Activated naive CD4-positive, alpha-beta T cell treated with anti-CD3 and anti-CD28 coated beads for 36 hours (primary cell): ENCODE data around the gene DNASE2B. TPM values are rescaled to one million over a fixed set of nuclear protein-coding genes. Genes with fewer than 3 reads are reported as not detected.

Experiments
- CTCF ChIA-PET: fragments of 350-600 bp; sonication (Branson Sonifier 250); formaldehyde crosslinking; loops from one replicate; lab custom pipeline; 2021; ENCODE audit warnings: antibody characterized with exemption; lab: Charles Lee
- DNase-seq: peaks from one replicate; pipeline ENCODE4 v3.0.0-alpha.2; 2020
- H3K27ac Mint-ChIP-seq: one replicate; pipeline ENCODE4 v1.8.0; 2021; ENCODE audit warnings: mild to moderate bottlenecking, mixed read lengths
- H3K27me3 Mint-ChIP-seq: one replicate; pipeline ENCODE4 v1.8.0; 2021; ENCODE audit warnings: low read depth, mixed read lengths
- H3K36me3 Mint-ChIP-seq: one replicate; pipeline ENCODE4 v1.8.0; 2021; ENCODE audit warnings: low read depth, mixed read lengths
- H3K4me1 Mint-ChIP-seq: one replicate; pipeline ENCODE4 v1.8.0; 2021; ENCODE audit warnings: low read depth, mixed read lengths
- H3K4me3 Mint-ChIP-seq: one replicate; pipeline ENCODE4 v1.8.0; 2021; ENCODE audit warnings: mild to moderate bottlenecking, moderate library complexity, mixed read lengths
- H3K9me3 Mint-ChIP-seq: one replicate; pipeline ENCODE4 v1.8.0; 2021; ENCODE audit warnings: mixed read lengths
- intact Hi-C: fragments of 100-400 bp; cut with micrococcal nuclease; formaldehyde crosslinking; loops from one replicate; pipeline ENCODE4 v1.15.1; 2023
- total RNA-seq, 2 experiments: library from RNA; stranded (reverse); gene quantifications; one replicate each; pipeline ENCODE4 v1.2.3, GENCODE V29; 2021

DNASE2B gene
- total RNA-seq, 2 experiments from 2014 or later = not detected

DNA sequence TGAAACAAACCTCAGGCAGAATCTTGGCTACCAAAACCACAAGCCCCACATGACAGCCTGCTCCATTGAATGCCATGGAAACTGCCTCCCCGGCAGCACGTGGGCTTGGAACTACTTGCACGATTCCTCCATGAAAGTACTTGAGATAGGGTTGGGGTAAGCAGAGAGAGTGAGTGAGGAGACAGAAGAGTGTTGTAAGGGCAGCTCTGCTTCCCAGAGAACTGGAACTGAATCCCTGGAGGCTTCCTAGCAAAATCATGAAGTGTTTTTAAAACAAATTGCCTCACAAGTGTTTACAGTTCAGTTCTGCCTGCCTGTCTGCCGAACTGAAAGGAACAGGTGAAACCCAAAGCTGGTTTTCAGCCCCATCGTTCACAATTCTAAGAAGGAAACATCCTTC is 35.3 kb upstream of the DNASE2B start:
- DNase-seq = no peak
- H3K9me3 Mint-ChIP-seq = no peaks in the 10 kb centered on the region
- CTCF ChIA-PET = no interaction called here
- no peaks in the 10 kb centered on the region for H3K36me3 Mint-ChIP-seq
- no peak overlapping the region for H3K4me3 Mint-ChIP-seq
- peaks cover 8% of the 10 kb centered on the region for H3K4me1 Mint-ChIP-seq
- intact Hi-C loops = no loop called here
- no peak overlapping the region for H3K27ac Mint-ChIP-seq
- no peaks in the 10 kb centered on the region for H3K27me3 Mint-ChIP-seq

- no peaks in the 10 kb centered on the region for H3K9me3 Mint-ChIP-seq
- H3K36me3 Mint-ChIP-seq = no peaks in the 10 kb centered on the region
- CTCF ChIA-PET = no interaction called here
- peaks cover 8% of the 10 kb centered on the region for H3K4me1 Mint-ChIP-seq
- intact Hi-C loops = no loop called here
- H3K27me3 Mint-ChIP-seq = no peaks in the 10 kb centered on the region
- DNase-seq = no peak
- no peak overlapping the region for H3K4me3 Mint-ChIP-seq
- H3K27ac Mint-ChIP-seq = no peak overlapping the region
Observed at GRCh38 chr1:84363622-84364021, 34.7 kb upstream of the DNASE2B start.

DNA sequence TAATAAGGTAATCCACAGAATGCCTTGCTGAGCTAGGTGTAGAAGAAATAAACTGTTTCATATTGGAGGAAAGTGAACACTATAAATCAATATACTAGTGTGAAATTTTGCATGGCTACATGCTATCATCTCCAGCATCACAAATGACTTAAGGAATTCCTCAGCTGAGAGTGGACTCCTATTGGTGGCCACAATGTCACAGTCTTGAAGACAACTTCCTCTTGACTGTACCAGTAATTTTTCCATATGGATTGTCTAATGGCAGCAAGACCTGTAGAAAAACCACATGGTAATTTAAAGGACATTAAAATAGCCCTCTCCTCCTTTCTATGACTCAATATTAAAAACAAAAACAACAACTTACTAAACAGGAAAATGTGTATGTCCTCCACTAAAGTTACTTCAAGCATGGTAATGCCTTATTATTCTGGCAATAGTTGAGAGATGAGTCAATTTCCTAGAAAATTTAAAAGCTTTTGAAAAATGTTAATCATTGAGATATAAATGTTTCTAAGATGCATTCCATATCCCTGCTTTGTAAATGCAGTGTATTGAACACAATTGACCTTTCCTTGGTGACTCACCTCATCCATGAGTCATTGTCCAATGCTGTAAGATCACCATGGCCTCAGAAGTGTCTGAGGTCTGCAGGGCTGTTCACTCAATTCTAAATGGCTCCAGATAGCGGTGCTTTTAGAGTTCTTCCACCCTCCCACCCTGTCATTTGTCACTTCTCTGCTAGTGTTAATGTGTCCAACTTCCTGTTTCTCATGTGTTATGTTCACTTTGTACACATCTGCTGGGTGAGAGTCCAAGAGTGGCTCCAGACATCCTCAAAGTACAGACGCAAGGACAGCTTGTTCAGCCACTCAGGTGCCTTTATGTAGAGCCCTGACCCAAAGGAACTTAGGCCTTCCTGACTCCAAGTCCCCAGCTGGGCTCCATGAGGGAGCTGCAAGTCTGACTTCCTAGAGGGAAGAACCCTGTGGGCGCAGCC is 32.8 kb upstream of the DNASE2B start:
- Mint-ChIP-seq H3K4me3 (no peak overlapping the region), H3K9me3 (no peaks in the 10 kb centered on the region), H3K4me1 (peaks cover 8% of the 10 kb centered on the region), H3K27me3 (no peaks in the 10 kb centered on the region), H3K36me3 (no peaks in the 10 kb centered on the region), H3K27ac (no peak overlapping the region)
- intact Hi-C loops = no loop called here
- CTCF ChIA-PET = no interaction called here
- DNase-seq = no peak

DNA sequence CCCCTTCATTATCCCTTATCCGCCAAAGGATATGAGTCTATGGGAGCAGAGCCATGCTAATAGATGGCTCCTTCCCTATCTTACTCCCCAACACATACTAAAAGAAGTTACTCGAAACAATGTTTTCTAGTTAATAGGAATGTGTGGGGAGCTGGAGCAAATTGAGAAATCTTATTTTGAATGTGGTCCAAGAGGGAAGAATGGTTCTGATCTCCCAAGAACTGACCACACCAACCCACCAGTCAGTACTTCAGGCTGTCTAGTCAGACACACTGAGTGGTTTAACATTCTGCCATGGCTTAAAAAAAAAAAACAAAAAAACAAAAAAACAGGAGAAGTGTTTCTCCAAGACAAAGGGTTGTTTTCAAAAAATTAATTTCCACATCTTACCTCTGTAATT is 31.5 kb upstream of the DNASE2B start:
- DNase-seq = no peak
- CTCF ChIA-PET = no interaction called here
- Mint-ChIP-seq H3K36me3 (no peaks in the 10 kb centered on the region), H3K4me1 (peaks cover 8% of the 10 kb centered on the region), H3K9me3 (no peaks in the 10 kb centered on the region), H3K27me3 (no peaks in the 10 kb centered on the region), H3K4me3 (no peak overlapping the region), H3K27ac (no peak overlapping the region)
- intact Hi-C loops = no loop called here

- Mint-ChIP-seq H3K27me3 (no peaks in the 10 kb centered on the region), H3K36me3 (no peaks in the 10 kb centered on the region), H3K4me3 (no peak overlapping the region), H3K9me3 (no peaks in the 10 kb centered on the region), H3K27ac (no peak overlapping the region), H3K4me1 (peaks cover 8% of the 10 kb centered on the region)
- DNase-seq = no peak
- intact Hi-C loops = no loop called here
- CTCF ChIA-PET = no interaction called here
Observed at GRCh38 chr1:84367219-84367618, 31.1 kb upstream of the DNASE2B start.

- DNase-seq = no peak
- no peaks in the 10 kb centered on the region for H3K27me3 Mint-ChIP-seq
- H3K36me3 Mint-ChIP-seq = no peaks in the 10 kb centered on the region
- H3K27ac Mint-ChIP-seq = no peak overlapping the region
- CTCF ChIA-PET = no interaction called here
- H3K9me3 Mint-ChIP-seq = no peaks in the 10 kb centered on the region
- no peak overlapping the region for H3K4me3 Mint-ChIP-seq
- intact Hi-C loops = no loop called here
- peaks cover 5% of the 10 kb centered on the region for H3K4me1 Mint-ChIP-seq
Observed at GRCh38 chr1:84368441-84368840, 29.8 kb upstream of the DNASE2B start.

- no peak for DNase-seq
- H3K27me3 Mint-ChIP-seq = no peaks in the 10 kb centered on the region
- H3K27ac Mint-ChIP-seq = no peak overlapping the region
- no peak overlapping the region for H3K4me3 Mint-ChIP-seq
- no peaks in the 10 kb centered on the region for H3K36me3 Mint-ChIP-seq
- CTCF ChIA-PET = no interaction called here
- intact Hi-C loops = no loop called here
- H3K4me1 Mint-ChIP-seq = peaks cover 5% of the 10 kb centered on the region
- no peaks in the 10 kb centered on the region for H3K9me3 Mint-ChIP-seq
Observed at GRCh38 chr1:84370266-84370665, 28.0 kb upstream of the DNASE2B start.

DNA sequence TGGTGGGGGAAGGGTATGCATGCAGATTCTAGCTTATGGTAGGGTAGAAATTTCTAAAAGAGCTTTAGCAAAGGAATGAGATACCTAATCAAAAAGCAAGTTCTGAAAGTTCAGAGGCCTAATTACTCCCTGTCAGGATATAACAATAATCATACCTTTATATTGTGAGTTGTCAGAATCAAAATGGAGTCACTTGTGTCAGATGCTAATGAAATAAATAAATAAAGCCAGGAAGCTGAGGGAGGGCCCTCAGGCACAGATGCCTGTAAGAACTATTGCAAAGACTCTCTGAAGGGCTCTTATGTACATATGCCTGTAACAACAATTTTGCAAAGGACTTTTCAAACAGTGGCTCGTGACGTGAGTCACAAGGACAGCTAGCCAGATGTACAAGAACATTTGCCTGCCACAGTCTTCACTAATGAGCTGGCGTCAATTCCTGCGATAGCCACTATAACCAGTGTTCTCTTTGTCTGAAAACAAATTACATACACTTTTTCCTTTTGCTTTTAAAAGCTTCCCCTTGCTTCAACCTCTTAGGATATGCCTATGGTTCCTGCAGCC is 27.4 kb upstream of the DNASE2B start:
- no peaks in the 10 kb centered on the region for H3K9me3 Mint-ChIP-seq
- no peaks in the 10 kb centered on the region for H3K36me3 Mint-ChIP-seq
- CTCF ChIA-PET = no interaction called here
- no peak for DNase-seq
- H3K4me3 Mint-ChIP-seq = no peak overlapping the region
- H3K4me1 Mint-ChIP-seq = peaks cover under 1% of the 10 kb centered on the region
- intact Hi-C loops = no loop called here
- H3K27me3 Mint-ChIP-seq = no peaks in the 10 kb centered on the region
- no peak overlapping the region for H3K27ac Mint-ChIP-seq

DNA sequence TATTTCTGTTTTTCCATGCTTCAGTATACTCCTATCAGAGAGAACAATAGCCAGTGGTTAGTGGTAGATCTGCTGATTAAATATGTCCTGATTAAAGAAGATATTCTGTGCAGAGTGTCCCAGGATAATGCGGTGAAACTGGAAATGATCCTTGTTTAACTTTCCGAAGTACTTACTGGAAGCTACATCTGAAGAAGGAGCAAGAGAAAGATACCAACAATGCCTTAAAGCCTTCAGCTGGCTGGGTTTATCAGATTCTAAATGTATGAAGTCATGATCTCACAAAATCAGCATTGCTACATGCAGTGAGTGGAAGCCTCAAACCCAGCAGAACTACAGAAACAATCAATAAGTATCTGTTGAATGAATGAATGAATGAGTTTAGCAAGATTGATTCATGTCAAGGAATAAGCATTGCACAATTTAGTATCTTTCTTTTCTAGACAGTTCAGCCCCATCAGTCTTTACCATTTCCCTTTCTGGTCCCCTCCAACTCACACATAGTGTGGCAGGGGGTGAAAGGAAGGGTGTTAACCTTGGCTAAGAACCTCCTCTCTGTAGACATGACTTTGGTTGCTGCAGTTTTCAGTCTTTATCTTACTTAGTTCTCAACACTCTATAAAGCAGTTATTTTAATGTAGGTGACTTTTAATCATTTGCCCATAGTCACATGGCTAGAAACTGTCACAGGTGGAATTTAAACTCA is 24.7 kb upstream of the DNASE2B start:
- intact Hi-C loops = no loop called here
- no peaks in the 10 kb centered on the region for H3K9me3 Mint-ChIP-seq
- no peak overlapping the region for H3K4me3 Mint-ChIP-seq
- no peaks in the 10 kb centered on the region for H3K4me1 Mint-ChIP-seq
- no peak for DNase-seq
- CTCF ChIA-PET = interaction anchor here (0.6 kb wide), 1 partner anchor 232 kb away, joined by 3 read pairs; no protein-coding TSS in a partner anchor
- no peak overlapping the region for H3K27ac Mint-ChIP-seq
- no peaks in the 10 kb centered on the region for H3K36me3 Mint-ChIP-seq
- no peaks in the 10 kb centered on the region for H3K27me3 Mint-ChIP-seq

DNA sequence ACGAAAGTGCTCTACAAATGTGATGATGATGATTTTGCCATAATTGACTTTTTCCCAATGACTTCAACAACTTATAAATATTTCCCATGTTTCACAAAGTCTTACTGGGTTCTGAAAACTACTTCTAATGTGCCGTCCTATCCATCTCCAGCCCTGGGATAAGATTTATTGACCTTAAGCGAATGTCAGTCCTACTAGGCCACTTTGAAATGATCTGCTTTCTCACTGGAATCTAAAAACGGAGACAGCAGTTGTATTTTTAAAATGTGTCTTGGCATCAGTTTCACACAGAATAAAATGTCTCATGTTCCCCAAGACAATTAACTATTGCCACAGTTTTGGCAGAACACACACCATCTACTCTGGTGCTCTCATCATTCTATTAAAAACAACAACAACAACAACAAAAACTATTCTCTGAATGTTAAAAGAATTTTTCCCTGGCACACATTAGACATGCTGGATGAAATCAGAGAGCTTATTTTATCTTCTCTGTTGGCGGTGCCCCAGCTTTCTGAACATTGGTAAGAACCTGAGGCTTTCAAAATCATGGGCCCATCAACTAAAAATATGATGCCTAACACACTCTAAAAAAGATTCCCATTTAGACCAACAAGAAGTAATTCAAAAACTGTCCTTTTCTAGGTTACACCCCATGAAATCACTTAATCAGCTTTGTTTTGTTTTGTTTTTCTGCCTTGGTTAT is 23.1 kb upstream of the DNASE2B start:
- CTCF ChIA-PET = interaction anchor here (0.8 to 0.9 kb wide), 2 partner anchors 11 to 230 kb away, joined by 3 read pairs; no protein-coding TSS in a partner anchor
- no peak for DNase-seq
- Mint-ChIP-seq H3K4me1 (no peaks in the 10 kb centered on the region), H3K4me3 (no peak overlapping the region), H3K27ac (no peak overlapping the region), H3K27me3 (no peaks in the 10 kb centered on the region), H3K36me3 (no peaks in the 10 kb centered on the region), H3K9me3 (no peaks in the 10 kb centered on the region)
- intact Hi-C loops = no loop called here

DNA sequence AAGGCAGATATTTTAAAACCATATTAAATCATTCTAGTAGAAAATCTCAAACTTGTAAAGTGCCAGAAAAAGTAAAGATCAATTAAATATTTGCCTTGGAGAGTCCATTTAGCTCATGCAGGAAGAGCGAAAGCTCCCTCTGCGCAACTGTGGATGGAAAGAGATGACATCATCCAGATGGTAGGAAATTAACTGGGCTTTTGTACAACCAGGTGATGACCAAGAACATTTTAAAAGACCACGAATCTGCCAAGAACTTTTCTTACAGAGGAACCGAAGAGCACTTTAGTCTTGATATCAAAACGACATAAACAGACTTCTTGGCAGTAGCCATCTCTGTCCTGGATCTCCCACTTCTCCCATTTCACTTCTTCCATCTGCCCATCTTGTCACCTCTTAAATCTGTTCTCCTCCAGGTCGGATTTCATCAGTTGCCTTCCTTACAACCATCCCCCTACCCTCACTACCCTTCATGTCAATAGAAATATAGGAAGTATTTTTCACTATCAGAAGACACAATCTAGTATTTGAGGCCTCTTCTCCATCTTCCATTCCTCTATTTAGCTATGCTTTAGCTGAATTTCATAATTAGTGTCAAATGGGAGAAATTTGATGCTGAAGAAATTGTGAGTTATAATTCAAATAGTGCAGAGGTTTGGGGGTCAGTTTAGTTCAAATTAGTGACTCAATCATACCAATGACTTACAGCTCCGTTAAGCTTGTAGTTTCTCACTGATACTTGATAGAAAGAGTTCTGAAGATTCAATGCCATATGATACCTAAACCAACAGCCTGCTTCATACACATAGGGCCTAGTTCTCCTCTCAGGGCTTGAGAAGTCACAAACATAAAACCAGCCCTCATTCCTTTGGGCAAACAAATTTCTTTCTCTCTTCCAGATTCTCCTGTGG is 22.0 kb upstream of the DNASE2B start:
- DNase-seq = no peak
- no peak overlapping the region for H3K27ac Mint-ChIP-seq
- no peaks in the 10 kb centered on the region for H3K27me3 Mint-ChIP-seq
- intact Hi-C loops = no loop called here
- no peaks in the 10 kb centered on the region for H3K9me3 Mint-ChIP-seq
- H3K4me1 Mint-ChIP-seq = no peaks in the 10 kb centered on the region
- no peaks in the 10 kb centered on the region for H3K36me3 Mint-ChIP-seq
- H3K4me3 Mint-ChIP-seq = no peak overlapping the region
- CTCF ChIA-PET = interaction anchor here (0.8 to 0.9 kb wide), 2 partner anchors 10 to 231 kb away, joined by 3 read pairs; no protein-coding TSS in a partner anchor
